IMR-90 (cell line): ENCODE results near the gene PSENEN. TPM values are rescaled to one million over a fixed set of nuclear protein-coding genes. Genes with fewer than 3 reads are reported as not detected.

Experiments used
- ATAC-seq: fragments of 200-7000 bp; cut with Tn5 transposase; 2 replicates; pipeline ENCODE4 v1.9.1; 2020; ENCODE audit warnings: low read depth, mild to moderate bottlenecking, moderate library complexity
- BruUV-seq: library from RNA; stranded (reverse); fragments of 400-500 nt; replicated peaks from 2 replicates; lab custom pipeline; 2021; lab: Mats Ljungman, UMichigan
- CTCF ChIA-PET: fragments of 300-600 bp; formaldehyde crosslinking; extraction: SDS; loops from one replicate; lab custom pipeline; 2021; ENCODE audit warnings: antibody characterized with exemption; lab: Yijun Ruan, JAX
- POLR2A ChIA-PET: fragments of 300-600 bp; sonication (Branson Sonifier 250); formaldehyde crosslinking; loops from one replicate; lab custom pipeline; 2022; ENCODE audit warnings: antibody characterized with exemption; ENCODE audit not compliant: unreplicated experiment; lab: Charles Lee
- DNase-seq: peaks from one replicate; pipeline ENCODE4 v3.0.0; 2013
- H2AFZ ChIP-seq: replicated peaks from 2 replicates; pipeline ENCODE3; 2013; ENCODE audit warnings: low read length, mild to moderate bottlenecking; ENCODE audit not compliant: poor library complexity
- H2AK5ac ChIP-seq: 2 replicates; pipeline ENCODE4 v1.6.1; 2013; ENCODE audit warnings: low read depth, low read length, inconsistent platforms
- H2AK9ac ChIP-seq: replicated peaks from 2 replicates; pipeline ENCODE3; 2013; ENCODE audit warnings: mild to moderate bottlenecking, low read depth, low read length, moderate library complexity; ENCODE audit not compliant: poor library complexity
- H2BK120ac ChIP-seq: 2 replicates; pipeline ENCODE4 v1.6.1; 2013; ENCODE audit warnings: low read depth, low read length, inconsistent platforms
- H2BK15ac ChIP-seq: 3 replicates; pipeline ENCODE4 v1.6.1; 2013; ENCODE audit warnings: low read depth, low read length, inconsistent platforms
- H2BK20ac ChIP-seq: 2 replicates; pipeline ENCODE4 v1.6.1; 2013; ENCODE audit warnings: low read depth, mild to moderate bottlenecking, inconsistent platforms, low read length, moderate library complexity
- H2BK5ac ChIP-seq: 2 replicates; pipeline ENCODE4 v1.6.1; 2013; ENCODE audit warnings: mild to moderate bottlenecking, low read depth, low read length, inconsistent platforms; ENCODE audit not compliant: poor library complexity, severe bottlenecking
- H3K14ac ChIP-seq: replicated peaks from 2 replicates; pipeline ENCODE4 v1.6.1; 2013; ENCODE audit warnings: low read depth, low read length, inconsistent platforms
- H3K18ac ChIP-seq: 2 replicates; pipeline ENCODE4 v1.6.1; 2013; ENCODE audit warnings: low read depth, low read length, control low read depth
- H3K23ac ChIP-seq: 2 replicates; pipeline ENCODE4 v1.6.1; 2013; ENCODE audit warnings: low read depth, low read length, inconsistent platforms
- H3K27ac ChIP-seq: 2 replicates; pipeline ENCODE4 v1.5.1; 2013; ENCODE audit warnings: mild to moderate bottlenecking, control low read depth, low read length; ENCODE audit not compliant: insufficient read depth
- H3K27me3 ChIP-seq: 2 replicates; pipeline ENCODE4 v1.6.1; 2013; ENCODE audit warnings: low read length; ENCODE audit not compliant: control insufficient read depth, insufficient read depth
- H3K36me3 ChIP-seq: 2 replicates; pipeline ENCODE4 v1.6.1; 2013; ENCODE audit warnings: low read length, mixed read lengths; ENCODE audit not compliant: control insufficient read depth, insufficient read depth
- H3K4ac ChIP-seq: 2 replicates; pipeline ENCODE4 v1.6.1; 2013; ENCODE audit warnings: low read depth, low read length, inconsistent platforms
- H3K4me1 ChIP-seq: 2 replicates; pipeline ENCODE4 v1.6.1; 2013; ENCODE audit warnings: low read length, mixed read lengths; ENCODE audit not compliant: control insufficient read depth, insufficient read depth
- H3K4me2 ChIP-seq: 2 replicates; pipeline ENCODE4 v1.6.1; 2013; ENCODE audit warnings: low read depth, mild to moderate bottlenecking, control low read depth, low read length, moderate library complexity
- H3K4me3 ChIP-seq: 2 replicates; pipeline ENCODE4 v1.5.1; 2013; ENCODE audit warnings: low read depth, mild to moderate bottlenecking, control low read depth, low read length, moderate library complexity; ENCODE audit not compliant: insufficient read depth
- H3K56ac ChIP-seq: 2 replicates; pipeline ENCODE4 v1.6.1; 2013; ENCODE audit warnings: low read length, inconsistent platforms; ENCODE audit not compliant: insufficient read depth; ENCODE audit errors: extremely low read depth
- H3K79me1 ChIP-seq, 2 experiments: 2 replicates each; pipeline ENCODE4 v1.6.1; 2013; ENCODE audit warnings: low read length in 2 of 2, inconsistent platforms in 1 of 2, low read depth in 1 of 2
- H3K9ac ChIP-seq: 2 replicates; pipeline ENCODE4 v1.6.1; 2013; ENCODE audit warnings: low read depth, low read length, control low read depth
- H3K9me1 ChIP-seq: 2 replicates; pipeline ENCODE4 v1.6.1; 2013; ENCODE audit warnings: low read length, inconsistent platforms; ENCODE audit not compliant: insufficient read depth
- H3K9me3 ChIP-seq: 2 replicates; pipeline ENCODE4 v1.6.1; 2013; ENCODE audit warnings: low read length; ENCODE audit not compliant: control insufficient read depth, insufficient read depth
- H4K20me1 ChIP-seq: 2 replicates; pipeline ENCODE4 v1.6.1; 2013; ENCODE audit warnings: low read length, inconsistent platforms; ENCODE audit not compliant: insufficient read depth
- H4K5ac ChIP-seq: 2 replicates; pipeline ENCODE4 v1.6.1; 2013; ENCODE audit warnings: mild to moderate bottlenecking, low read depth, low read length, control low read depth
- H4K8ac ChIP-seq, 2 experiments: 2 replicates each; pipeline ENCODE4 v1.6.1; 2013; ENCODE audit warnings: low read depth in 2 of 2, low read length in 2 of 2, control low read depth in 1 of 2, inconsistent platforms in 1 of 2
- H4K91ac ChIP-seq: 2 replicates; pipeline ENCODE4 v1.6.1; 2013; ENCODE audit warnings: low read depth, low read length, inconsistent platforms; ENCODE audit not compliant: insufficient read depth
- FOS ChIP-seq: fragments of 150-350 bp; IDR thresholded peaks from 2 replicates; pipeline ENCODE4 v1.6.1; 2016; ENCODE audit warnings: low read depth, low read length
- NFE2L2 ChIP-seq: fragments of 150-350 bp; IDR thresholded peaks from 2 replicates; pipeline ENCODE4 v1.6.1; 2016; ENCODE audit warnings: low read depth, mild to moderate bottlenecking, low read length
- POLR2A ChIP-seq: IDR thresholded peaks from 2 replicates; pipeline ENCODE4 v1.6.1; 2012; ENCODE audit warnings: mild to moderate bottlenecking, low read depth, low read length
- RAD21 ChIP-seq: IDR thresholded peaks from 2 replicates; pipeline ENCODE4 v1.6.1; 2012; ENCODE audit warnings: low read length, improper control_type of control experiment
- WGBS, 2 experiments: methylation state at CpG; one replicate each; pipeline versions ENCODE4 v1.1.5 to v1.1.7; 2013; ENCODE audit warnings: missing lambda C conversion rate in 2 of 2; ENCODE audit not compliant: insufficient read length in 1 of 2; ENCODE audit errors: extremely low coverage in 2 of 2; 5-methylcytosine and 5-hydroxymethylcytosine counted together
- dilution Hi-C: fragments of 300-500 bp; cut with HindIII; formaldehyde crosslinking; loops from one replicate; pipeline ENCODE4 v1.14.3; 2018; ENCODE audit warnings: low sequenced_read_pairs; ENCODE audit not compliant: unreplicated experiment
- in situ Hi-C: fragments of 300-500 bp; cut with MboI; formaldehyde crosslinking; loops from 3 replicates; pipeline ENCODE4 v1.14.3; 2019; ENCODE audit warnings: low sequenced_read_pairs, inconsistent platforms, mixed read lengths
- intact Hi-C: fragments of 100-400 bp; cut with micrococcal nuclease; formaldehyde crosslinking; loops from 2 replicates; pipeline ENCODE4 v1.10.0; 2022
- polyA plus RNA-seq, 3 experiments: library from polyadenylated mRNA; depleted of rRNA; stranded (reverse); fragments of >200 nt; gene quantifications; 2 replicates each; pipeline ENCODE4 v1.2.3, GENCODE V29; 2012; ENCODE audit warnings: low replicate concordance in 1 of 3
- total RNA-seq: library from RNA; depleted of rRNA; stranded (reverse); fragments of >200 nt; gene quantifications from 2 replicates; pipeline ENCODE4 v1.2.3, GENCODE V29; 2012

PSENEN gene
- total and polyA plus RNA-seq, 2 of the 4 experiments (the other 2 are of a cell fraction) = 9.0 to 47.0 TPM

DNA sequence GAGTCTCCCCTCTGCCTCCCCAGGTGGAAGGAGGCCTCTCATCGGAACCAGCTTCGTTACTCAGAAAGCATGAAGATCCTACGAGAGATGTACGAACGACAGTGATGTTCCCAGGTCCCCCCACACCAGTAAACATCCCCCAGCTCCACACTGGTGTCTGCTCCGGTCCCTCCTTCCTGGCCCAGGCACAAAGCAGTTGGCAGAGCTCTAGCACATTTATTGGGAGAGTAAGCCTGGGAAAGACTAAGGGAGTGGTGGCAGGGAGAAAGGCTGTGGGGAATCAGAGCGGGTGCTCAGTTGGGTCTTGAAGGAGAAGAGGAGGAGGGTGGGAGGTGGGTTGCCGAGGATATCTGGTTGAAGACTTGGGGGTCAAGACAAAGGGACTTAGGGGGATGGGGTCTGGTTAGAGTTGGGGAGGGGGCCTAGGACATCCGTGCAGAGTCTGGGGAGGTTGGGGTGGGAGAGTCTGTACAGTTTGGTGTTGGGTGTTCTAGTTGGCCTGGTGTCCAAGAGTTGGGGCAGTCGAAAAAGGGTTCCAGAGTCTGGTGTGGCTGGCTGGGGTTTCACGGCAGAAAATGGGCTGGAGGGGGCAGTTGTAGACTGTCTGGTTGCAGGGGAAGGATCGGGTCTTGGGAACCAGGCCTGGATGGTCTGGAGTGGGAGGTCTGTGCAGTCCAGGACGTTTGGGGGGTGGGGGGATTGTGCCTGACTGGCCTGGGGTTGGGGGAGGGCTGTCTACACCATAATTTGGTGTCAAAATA, 9.1 kb downstream of the PSENEN start (continued):
- TF ChIP-seq FOS (no peak), RAD21 (no peak)

- intact Hi-C loops = loop anchor here (5.0 kb wide), 1 partner anchor 177 kb away; no protein-coding TSS in a partner anchor
- no peak overlapping the region for H2BK15ac ChIP-seq
- peak overlapping the region; percentile 73 for H3K14ac ChIP-seq
- peak overlapping the region; percentile 9; the same call in 1 of the 2 replicates for H4K5ac ChIP-seq
- peak overlapping the region; percentile 52; the same call in 1 of the 2 replicates for H4K91ac ChIP-seq
- dilution Hi-C loops = no loop called here
- WGBS, 2 experiments = 26% methylated on average over 8 of the region's 17 CpGs; no CpG with 5 or more reads in 1 of the 2 experiments
- H3K56ac ChIP-seq = no peak overlapping the region
- H2BK120ac ChIP-seq = peak overlapping the region; percentile 25; the same call in 1 of the 2 replicates
- BruUV-seq = no TSS peak
- peaks cover 28 to 68% of the 10 kb centered on the region in 2 experiments; a peak in 3 of 4 replicates for H3K79me1 ChIP-seq
- H3K27ac ChIP-seq = peak overlapping the region; percentile 39
- peak overlapping the region; percentile 95 for H2AK9ac ChIP-seq
- in situ Hi-C loops = no loop called here
- H3K9me1 ChIP-seq = peaks cover 16% of the 10 kb centered on the region; the same call in 1 of the 2 replicates
- peaks cover 6% of the 10 kb centered on the region; the same call in 1 of the 2 replicates for H4K20me1 ChIP-seq
- peak overlapping the region; percentile 12 to 80; a peak in 2 of 4 replicates for H4K8ac ChIP-seq
- peaks cover 13% of the 10 kb centered on the region for H3K4me1 ChIP-seq
- DNase-seq (no peak), ATAC-seq (peak; percentile 0)
- ChIA-PET POLR2A (no interaction called here), CTCF (no interaction called here)
- TF ChIP-seq POLR2A (peak; percentile 13; the same call in 1 of the 2 replicates), NFE2L2 (no peak)
- H3K27me3 ChIP-seq = no peaks in the 10 kb centered on the region
- H2BK20ac ChIP-seq = no peak overlapping the region
- H3K4me2 ChIP-seq = peak overlapping the region; percentile 93
- H2BK5ac ChIP-seq = peak overlapping the region; percentile 96
- peak overlapping the region; percentile 52; the same call in 1 of the 2 replicates for H3K9ac ChIP-seq
- peak overlapping the region; percentile 50 for H3K4me3 ChIP-seq
- peak overlapping the region; percentile 96 for H2AFZ ChIP-seq
- peak overlapping the region; percentile 82; the same call in 1 of the 2 replicates for H3K23ac ChIP-seq
- no peaks in the 10 kb centered on the region for H3K9me3 ChIP-seq
- peak overlapping the region; percentile 92 for H2AK5ac ChIP-seq
- peaks cover 29% of the 10 kb centered on the region; the same call in 1 of the 2 replicates for H3K36me3 ChIP-seq
- no peak overlapping the region; the same call in 1 of the 2 replicates for H3K18ac ChIP-seq
- H3K4ac ChIP-seq = peak overlapping the region; percentile 79
Observed at GRCh38 chr19:35755131-35755549, 9.7 kb downstream of the PSENEN start.
